ENCODE measurements around the gene CAP1. TPM values are rescaled to one million over a fixed set of nuclear protein-coding genes. Genes with fewer than 3 reads are reported as not detected.
"Not testable (repeated sequence)": the region's sequence is repeated elsewhere in the genome, so short reads cannot be mapped to it uniquely, and the experiment has no call there.

CAP1 gene
- total and polyA plus RNA-seq, 8 donors = 150 to 501 (median 167) TPM

DNA sequence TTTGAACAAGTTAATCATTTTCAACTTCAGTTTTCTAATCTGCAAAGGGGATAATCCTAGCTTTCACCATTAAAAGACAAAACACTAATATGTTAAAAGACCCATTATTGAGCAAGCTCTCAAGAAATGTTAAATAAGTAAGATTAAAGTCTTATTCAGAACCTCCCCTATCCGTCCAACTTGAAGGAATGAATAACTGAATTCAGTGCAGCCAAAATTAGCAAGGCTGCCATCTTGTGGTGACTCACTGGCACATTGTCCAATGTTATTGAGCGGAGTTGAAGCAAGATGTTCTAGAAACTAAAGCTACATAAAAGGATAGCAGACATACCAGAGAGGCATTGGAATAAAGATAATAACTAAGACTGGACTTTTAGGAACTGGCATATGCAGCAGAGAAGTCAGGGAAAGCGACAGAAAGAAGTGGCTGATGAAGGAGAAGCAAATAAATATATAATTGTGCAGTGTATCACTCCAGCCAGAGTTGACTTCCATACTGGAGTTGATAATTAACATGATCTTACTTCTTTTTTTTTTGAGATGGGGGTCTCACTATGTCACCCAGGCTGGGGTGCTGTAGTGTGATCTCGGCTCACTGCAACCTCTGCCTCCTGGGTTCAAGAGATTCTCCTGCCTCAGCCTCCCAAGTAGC lies 8.2 kb upstream of the CAP1 start:
- DNase-seq = peak in 1 of 4 donors; percentile 58

DNA sequence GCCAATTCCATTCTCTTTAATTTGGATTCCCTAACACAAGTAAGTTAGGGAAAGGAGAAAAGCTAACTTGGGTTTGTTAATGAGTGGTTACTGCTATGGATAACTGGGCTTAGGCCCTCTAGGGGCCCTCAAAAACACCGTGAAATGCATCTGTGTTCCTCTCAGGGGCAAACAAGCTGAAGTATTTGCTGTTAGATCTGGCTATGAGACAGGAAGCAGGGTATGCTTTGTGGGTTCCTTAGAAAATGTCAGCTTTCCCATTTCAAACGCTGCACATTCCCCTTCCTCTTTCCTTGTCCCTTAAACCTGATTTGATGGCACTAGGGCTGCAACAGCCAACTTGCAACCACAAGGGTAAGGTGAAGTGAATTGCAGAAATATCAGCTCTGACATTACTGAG lies 5.7 kb upstream of the CAP1 start:
- Histone ChIP-seq H3K4me1 (peaks cover 15 to 55% of the 10 kb centered on the region in 2 donors), H3K27me3 (no peaks in the 10 kb centered on the region), H3K36me3 (no peaks in the 10 kb centered on the region), H3K4me3 (no peak overlapping the region), H3K27ac (peak overlapping the region in 1 of 2 donors; percentile 39), H3K9me3 (no peaks in the 10 kb centered on the region)
- no peak for TF ChIP-seq CTCF (IDR thresholded peaks at IDR 0.05)
- DNase-seq (no peak), ATAC-seq (no peak)
- intact Hi-C loops (cut with DNase I) = no loop called here

More for the DNA sequence above, 8.2 kb upstream of the CAP1 start:
- Histone ChIP-seq H3K36me3 (no peaks in the 10 kb centered on the region), H3K27ac (no peak overlapping the region), H3K4me1 (peaks cover 11 to 40% of the 10 kb centered on the region in 2 donors), H3K27me3 (no peaks in the 10 kb centered on the region), H3K4me3 (no peak overlapping the region), H3K9me3 (no peaks in the 10 kb centered on the region)
- TF ChIP-seq CTCF (IDR thresholded peaks at IDR 0.05) = peak; percentile 37 to 47
- intact Hi-C loops (cut with DNase I) = no loop called here
- ATAC-seq = peak; percentile 78

DNA sequence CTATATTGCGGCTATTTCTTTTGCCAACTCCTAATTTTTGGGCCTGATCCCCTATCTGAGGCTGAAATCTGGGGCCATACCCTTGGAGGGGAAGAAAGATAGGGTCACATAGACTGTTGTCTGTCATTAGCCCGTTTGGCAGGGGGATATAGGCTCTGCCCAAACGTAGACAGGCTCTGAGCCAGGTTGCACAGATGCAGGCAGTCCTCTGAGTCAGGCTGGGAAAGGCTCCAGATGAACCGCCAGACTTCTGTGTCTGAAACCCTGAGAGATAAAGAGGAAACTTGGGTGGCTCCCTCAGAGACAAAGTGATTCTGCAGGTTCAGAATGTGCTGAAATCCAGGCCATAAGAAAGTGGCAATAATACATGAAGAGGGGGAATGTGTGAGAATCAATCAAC lies 4.0 kb upstream of the CAP1 start:
- TF ChIP-seq CTCF (IDR thresholded peaks at IDR 0.05) = no peak
- ATAC-seq (no peak), DNase-seq (peak in 2 of 4 donors; percentile 46 to 59)
- Histone ChIP-seq H3K4me1 (peaks cover 19 to 59% of the 10 kb centered on the region in 2 donors), H3K27me3 (no peaks in the 10 kb centered on the region), H3K9me3 (no peaks in the 10 kb centered on the region), H3K36me3 (no peaks in the 10 kb centered on the region), H3K27ac (peak overlapping the region in 1 of 2 donors; percentile 57), H3K4me3 (no peak overlapping the region)
- intact Hi-C loops (cut with DNase I) = no loop called here

GRCh38 chr1:40037254-40037653 lies 3.3 kb upstream of the CAP1 start:
- intact Hi-C loops (cut with DNase I); ATAC-seq; H3K36me3 ChIP-seq; H3K27me3 ChIP-seq; H3K9me3 ChIP-seq; H3K4me3 ChIP-seq; DNase-seq: not testable (repeated sequence)
- H3K27ac ChIP-seq = peak overlapping the region in 1 of 2 donors; percentile 57
- peaks cover 25 to 63% of the 10 kb centered on the region in 2 donors for H3K4me1 ChIP-seq

DNA sequence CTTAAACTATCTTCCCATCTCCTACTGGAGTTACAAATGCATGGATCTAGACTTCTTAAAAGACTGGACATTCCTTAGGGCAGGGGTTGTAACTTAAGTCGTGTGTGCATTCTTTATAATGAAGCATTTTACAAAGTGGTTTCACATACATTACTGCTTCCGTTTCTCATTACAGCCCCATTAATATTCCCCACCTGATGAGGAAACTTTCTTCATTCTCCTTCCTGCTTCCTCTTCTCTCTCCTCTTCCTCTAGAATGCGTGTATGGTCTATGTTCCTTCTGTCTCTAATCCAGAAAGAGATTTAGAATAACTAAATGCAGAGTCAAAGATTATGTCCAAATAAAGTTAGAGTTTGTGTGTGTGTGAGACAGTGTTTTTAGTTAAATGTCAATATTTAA lies 1.8 kb upstream of the CAP1 start:
- Histone ChIP-seq H3K36me3 (no peaks in the 10 kb centered on the region), H3K27me3 (no peaks in the 10 kb centered on the region), H3K4me1 (peaks cover 39 to 74% of the 10 kb centered on the region in 2 donors), H3K9me3 (no peaks in the 10 kb centered on the region), H3K4me3 (no peak overlapping the region), H3K27ac (peak overlapping the region; percentile 99)
- DNase-seq (no peak), ATAC-seq (no peak)
- intact Hi-C loops (cut with DNase I) = no loop called here
- TF ChIP-seq CTCF (IDR thresholded peaks at IDR 0.05) = no peak

All from left lung (tissue), 10 donors.